Cardiac fibroblast (primary cell): ENCODE results near the gene MYOZ2.

Source experiments
- DNase-seq, 2 donors: peaks; one replicate each; pipeline versions ENCODE4 v3.0.0 to v3.0.0-alpha.2; 2010; ENCODE audit warnings: low read depth in 2 of 2
- H3K4me3 ChIP-seq, 2 donors: replicated peaks in 1 of 2; 1 replicate in 1 of 2; 2 replicates in 1 of 2; pipeline ENCODE4 v1.5.1; 2011; ENCODE audit warnings: low read depth in 2 of 2, low read length in 2 of 2, mild to moderate bottlenecking in 2 of 2, moderate library complexity in 1 of 2
- CTCF ChIP-seq: IDR thresholded peaks from one replicate; pipeline ENCODE4 v1.5.1; 2011; ENCODE audit warnings: low read depth, mild to moderate bottlenecking, low read length, inconsistent platforms

Gene MYOZ2

GRCh38 chr4:119231491-119231890 lies 95.9 kb downstream of the MYOZ2 start:
- DNase-seq, result no peak
- H3K4me3 ChIP-seq, result no peak overlapping the region
- no peak for TF ChIP-seq CTCF

- no peak for TF ChIP-seq CTCF
- H3K4me3 ChIP-seq, result no peak overlapping the region
- DNase-seq, result no peak
These were observed 96.7 kb downstream of the MYOZ2 start for GRCh38 chr4:119232286-119232685.

- DNase-seq, result no peak
- TF ChIP-seq CTCF, result no peak
- H3K4me3 ChIP-seq, result no peak overlapping the region
These were observed 97.6 kb downstream of the MYOZ2 start for GRCh38 chr4:119233191-119233590.

GRCh38 chr4:119233750-119234149 lies 98.1 kb downstream of the MYOZ2 start:
- DNase-seq, result peak; percentile 35 to 37
- no peak for TF ChIP-seq CTCF

GRCh38 chr4:119237201-119237600 lies 101.6 kb downstream of the MYOZ2 start:
- TF ChIP-seq CTCF, result no peak
- no peak overlapping the region for H3K4me3 ChIP-seq
- DNase-seq, result no peak

More at GRCh38 chr4:119233750-119234149, 98.1 kb downstream of the MYOZ2 start:
- no peak overlapping the region for H3K4me3 ChIP-seq
